ENCODE results near the gene FAM163A. TPM values are rescaled to one million over a fixed set of nuclear protein-coding genes. Genes with fewer than 3 reads are reported as not detected.

The FAM163A gene
- not detected in 5 replicates for total RNA-seq (2022; extraction: Qiagen RNA extraction; ENCODE audit: low read depth)

DNA sequence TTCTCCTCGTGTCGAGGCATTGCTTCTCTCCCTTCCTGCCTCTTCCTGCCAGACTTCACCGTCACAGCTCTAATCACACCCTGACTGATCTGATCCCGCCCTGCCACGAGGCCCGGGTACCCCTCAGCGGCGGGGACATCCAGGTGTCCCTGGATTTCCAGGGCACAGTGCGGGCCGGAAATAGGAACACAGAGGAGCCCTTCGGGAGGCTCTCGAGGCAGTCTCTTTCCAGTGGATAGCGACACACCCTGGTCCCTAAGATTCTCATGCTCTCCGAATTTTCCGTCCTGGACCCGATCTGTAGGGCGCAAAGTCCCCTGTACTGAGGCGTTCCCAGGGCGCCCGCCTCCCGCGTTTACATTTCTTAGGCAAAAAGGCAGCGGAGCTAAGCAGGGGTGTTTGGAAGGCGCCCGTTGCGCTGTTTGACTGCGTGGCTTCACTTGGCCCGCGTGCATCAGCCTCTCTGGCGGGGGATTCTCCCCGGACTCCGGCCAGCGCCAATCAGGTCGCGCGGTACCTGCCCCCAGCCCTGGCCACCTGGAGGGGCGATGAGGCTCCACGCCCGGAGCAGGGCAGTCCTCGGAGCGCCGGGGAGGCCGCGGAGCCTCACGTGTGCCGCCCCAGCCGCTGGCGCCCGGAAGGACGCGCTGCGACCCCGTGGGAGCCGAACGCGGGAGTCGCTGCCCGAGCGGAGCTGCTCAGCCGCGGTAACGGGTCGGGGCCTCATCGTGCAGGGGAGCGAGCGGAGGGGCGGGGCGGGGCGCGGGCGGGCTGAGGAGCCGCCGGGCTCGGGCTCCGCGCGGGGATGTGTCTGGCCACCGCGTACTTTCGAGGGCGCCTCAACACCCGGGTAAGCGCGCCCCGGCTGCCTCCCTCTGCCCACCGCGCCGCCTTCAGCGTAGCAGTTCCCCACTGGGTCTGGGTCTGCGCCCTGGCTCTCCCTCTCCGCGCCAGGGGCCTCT lies at the start of gene FAM163A:
Gene FAM163A, plus strand, starts transcription at position 575 of the 962 bp plus-strand sequence. CDS start 69,807 bp downstream, outside the sequence.

Other genes starting within 250 kb of the FAM163A start
- not detected in 5 replicates for gene NPHS2, start 167.3 kb upstream of the FAM163A start, total RNA-seq (2022; extraction: Qiagen RNA extraction; ENCODE audit: low read depth)
- gene TDRD5, start 151.5 kb upstream of the FAM163A start, total RNA-seq (2022; extraction: Qiagen RNA extraction; ENCODE audit: low read depth) = 0.01 to 0.09 TPM (median 0.05 TPM) in 3 of 5 replicates, not detected in the others
- 15.2 to 21.2 TPM (median 17.5 TPM) in 5 replicates for gene TOR1AIP2, start 134.5 kb downstream of the FAM163A start, total RNA-seq (2022; extraction: Qiagen RNA extraction; ENCODE audit: low read depth)
- gene TOR1AIP1, start 139.0 kb downstream of the FAM163A start, total RNA-seq (2022; extraction: Qiagen RNA extraction; ENCODE audit: low read depth) = 30.4 to 34.9 TPM (median 31.5 TPM) in 5 replicates
- gene CEP350, start 211.5 kb downstream of the FAM163A start, total RNA-seq (2022; extraction: Qiagen RNA extraction; ENCODE audit: low read depth) = 9.0 to 16.7 TPM (median 12.6 TPM) in 5 replicates

Data from A549 treated with CpdA at 1 μM for 4 hours (cell line).